Parathyroid adenoma (tissue), 2 donors: ENCODE measurements around the gene NOXA1.

ENCODE experiments used
- H2AFZ ChIP-seq: fragments of 300-600 bp; sonication (generic); one replicate; pipeline ENCODE4 v1.7.0; 2017; ENCODE audit warnings: antibody characterized with exemption, mild to moderate bottlenecking
- H3K27ac ChIP-seq: fragments of 300-600 bp; sonication (generic); one replicate; pipeline ENCODE4 v1.7.0; 2017
- H3K27me3 ChIP-seq: fragments of 300-600 bp; sonication (generic); one replicate; pipeline ENCODE4 v1.7.0; 2017; ENCODE audit warnings: low read length; ENCODE audit not compliant: control insufficient read depth, insufficient read depth
- H3K36me3 ChIP-seq: fragments of 300-600 bp; sonication (generic); one replicate; pipeline ENCODE4 v1.7.0; 2017; ENCODE audit warnings: low read length; ENCODE audit not compliant: control insufficient read depth, insufficient read depth
- H3K4me1 ChIP-seq: fragments of 300-600 bp; sonication (generic); one replicate; pipeline ENCODE4 v1.7.0; 2017; ENCODE audit warnings: control low read depth
- H3K4me2 ChIP-seq: fragments of 300-600 bp; sonication (generic); one replicate; pipeline ENCODE4 v1.7.0; 2017; ENCODE audit warnings: low read length
- H3K4me3 ChIP-seq: fragments of 300-600 bp; sonication (generic); one replicate; pipeline ENCODE4 v1.7.0; 2017; ENCODE audit warnings: low read depth, low read length
- H3K79me2 ChIP-seq: fragments of 300-600 bp; sonication (generic); one replicate; pipeline ENCODE4 v1.7.0; 2017; ENCODE audit warnings: control low read depth
- H3K9ac ChIP-seq: fragments of 300-600 bp; sonication (generic); one replicate; pipeline ENCODE4 v1.7.0; 2017; ENCODE audit warnings: mild to moderate bottlenecking
- H3K9me3 ChIP-seq: fragments of 300-600 bp; sonication (generic); one replicate; pipeline ENCODE4 v1.7.0; 2017; ENCODE audit warnings: low read length; ENCODE audit not compliant: control insufficient read depth
- CTCF ChIP-seq: fragments of 300-600 bp; sonication (generic); IDR thresholded peaks from one replicate; pipeline ENCODE4 v1.7.0; 2017; ENCODE audit warnings: antibody characterized with exemption, mild to moderate bottlenecking
- donor health status: primary hyperparathyroidism.

NOXA1 gene

GRCh38 chr9:137459152-137459600 lies 36.0 kb downstream of the NOXA1 start, which contains the start of gene NSMF:
Gene NSMF, minus strand, starts transcription at chr9:137459334. Its CDS starts 232 bp downstream, at chr9:137459102.
- Histone ChIP-seq H2AFZ (peak within 1 kb of the TSS; percentile 94), H3K36me3 (no peaks in the 10 kb centered on the region), H3K9ac (peak within 1 kb of the TSS; percentile 11), H3K4me3 (peak within 1 kb of the TSS; percentile 56), H3K27ac (no peak within 1 kb of the TSS), H3K4me1 (no peaks in the 10 kb centered on the region), H3K27me3 (no peaks in the 10 kb centered on the region), H3K9me3 (no peaks in the 10 kb centered on the region), H3K4me2 (peak within 1 kb of the TSS; percentile 91), H3K79me2 (no peaks in the 10 kb centered on the region)
- no peak for TF ChIP-seq CTCF

GRCh38 chr9:137459601-137460362 lies 36.6 kb downstream of the NOXA1 start:
- Histone ChIP-seq H2AFZ (peak overlapping the region; percentile 94), H3K9ac (peak overlapping the region; percentile 11), H3K27ac (no peak overlapping the region), H3K4me1 (no peaks in the 10 kb centered on the region), H3K4me2 (peak overlapping the region; percentile 82), H3K79me2 (no peaks in the 10 kb centered on the region), H3K27me3 (no peaks in the 10 kb centered on the region), H3K9me3 (no peaks in the 10 kb centered on the region), H3K4me3 (peak overlapping the region; percentile 56), H3K36me3 (no peaks in the 10 kb centered on the region)
- TF ChIP-seq CTCF, result no peak

GRCh38 chr9:137460363-137461315 lies 37.4 kb downstream of the NOXA1 start:
- Histone ChIP-seq H3K4me1 (no peaks in the 10 kb centered on the region), H2AFZ (no peak overlapping the region), H3K9me3 (no peaks in the 10 kb centered on the region), H3K4me2 (no peak overlapping the region), H3K27me3 (no peaks in the 10 kb centered on the region), H3K79me2 (no peaks in the 10 kb centered on the region), H3K4me3 (no peak overlapping the region), H3K27ac (no peak overlapping the region), H3K36me3 (no peaks in the 10 kb centered on the region), H3K9ac (no peak overlapping the region)
- no peak for TF ChIP-seq CTCF

- H3K4me1 ChIP-seq, result no peaks in the 10 kb centered on the region
- H2AFZ ChIP-seq, result no peak overlapping the region
- no peaks in the 10 kb centered on the region for H3K36me3 ChIP-seq
- no peak for TF ChIP-seq CTCF
- H3K27ac ChIP-seq, result no peak overlapping the region
- H3K9ac ChIP-seq, result no peak overlapping the region
- no peaks in the 10 kb centered on the region for H3K9me3 ChIP-seq
- no peaks in the 10 kb centered on the region for H3K27me3 ChIP-seq
- no peak overlapping the region for H3K4me3 ChIP-seq
- no peak overlapping the region for H3K4me2 ChIP-seq
- no peaks in the 10 kb centered on the region for H3K79me2 ChIP-seq
Observed at GRCh38 chr9:137461316-137461662, 38.1 kb downstream of the NOXA1 start.
